HG02571 (cell line): ENCODE data around the gene MDM2.
"Not testable (repeated sequence)": the region's sequence is repeated elsewhere in the genome, so short reads cannot be mapped to it uniquely, and the experiment has no call there.

Experiments used
- ATAC-seq: cut with Tn5 transposase; IDR thresholded peaks from one replicate; pipeline ENCODE4 v1.9.1; 2021; ENCODE audit warnings: mild to moderate bottlenecking, moderate library complexity; ENCODE audit not compliant: unreplicated experiment

The MDM2 gene

GRCh38 chr12:68804657-68805591 is 3.1 kb upstream of the MDM2 start:
- ATAC-seq = no peak

- ATAC-seq = no peak
Observed at GRCh38 chr12:68805592-68806120, 2.3 kb upstream of the MDM2 start.

DNA sequence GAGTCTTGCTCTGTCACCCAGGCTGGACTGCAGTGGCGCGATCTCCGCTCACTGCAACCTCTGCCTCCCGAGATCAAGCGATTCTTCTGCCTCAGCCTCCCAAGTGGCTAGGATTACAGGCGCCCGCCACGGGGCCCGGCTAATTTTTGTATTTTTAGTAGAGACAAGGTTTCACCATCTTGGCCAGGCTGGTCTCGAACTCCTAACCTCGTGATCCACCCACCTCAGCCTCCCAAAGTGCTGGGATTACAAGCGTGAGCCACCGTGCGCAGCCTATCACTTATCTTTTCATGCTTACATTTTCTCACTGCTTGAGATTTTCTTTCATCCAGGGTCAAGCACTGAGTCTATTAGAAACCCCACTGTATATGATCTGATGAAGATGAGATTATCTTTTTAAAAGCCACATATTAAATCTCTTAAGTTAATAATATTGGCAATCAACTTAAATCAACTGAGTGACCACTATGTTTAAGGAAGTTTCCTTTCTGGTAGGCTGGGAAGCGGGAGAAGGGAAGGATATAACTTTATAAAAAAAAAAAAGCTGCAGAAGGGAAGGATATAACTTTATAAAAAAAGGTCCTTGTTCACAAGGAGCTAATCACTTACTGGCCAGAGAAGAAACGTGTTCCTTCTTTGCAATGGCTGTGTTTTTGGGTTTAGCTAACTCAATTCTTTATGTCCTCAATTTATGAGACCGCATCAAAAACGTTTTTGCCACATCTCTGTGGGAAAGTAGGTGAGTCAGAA is 1.3 kb upstream of the MDM2 start:
- no peak for ATAC-seq

DNA sequence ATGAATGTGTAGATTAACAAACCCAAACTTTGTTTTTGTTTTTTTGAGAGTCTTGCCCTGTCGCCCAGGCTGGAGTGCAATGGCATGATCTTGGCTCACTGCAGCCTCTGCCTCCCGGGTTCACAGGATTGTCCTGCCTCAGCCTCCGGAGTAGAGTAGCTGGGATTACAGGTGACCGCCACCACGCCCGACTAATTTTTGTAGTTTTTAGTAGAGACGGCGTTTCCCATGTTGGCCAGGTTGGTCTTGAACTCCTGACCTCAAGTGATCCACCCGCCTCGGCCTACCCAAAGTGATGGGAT is 752 bp upstream of the MDM2 start:
- ATAC-seq = not testable (repeated sequence)

GRCh38 chr12:68808388-68809189 is 612 bp downstream of the MDM2 start:
- ATAC-seq = peak; percentile 55

DNA sequence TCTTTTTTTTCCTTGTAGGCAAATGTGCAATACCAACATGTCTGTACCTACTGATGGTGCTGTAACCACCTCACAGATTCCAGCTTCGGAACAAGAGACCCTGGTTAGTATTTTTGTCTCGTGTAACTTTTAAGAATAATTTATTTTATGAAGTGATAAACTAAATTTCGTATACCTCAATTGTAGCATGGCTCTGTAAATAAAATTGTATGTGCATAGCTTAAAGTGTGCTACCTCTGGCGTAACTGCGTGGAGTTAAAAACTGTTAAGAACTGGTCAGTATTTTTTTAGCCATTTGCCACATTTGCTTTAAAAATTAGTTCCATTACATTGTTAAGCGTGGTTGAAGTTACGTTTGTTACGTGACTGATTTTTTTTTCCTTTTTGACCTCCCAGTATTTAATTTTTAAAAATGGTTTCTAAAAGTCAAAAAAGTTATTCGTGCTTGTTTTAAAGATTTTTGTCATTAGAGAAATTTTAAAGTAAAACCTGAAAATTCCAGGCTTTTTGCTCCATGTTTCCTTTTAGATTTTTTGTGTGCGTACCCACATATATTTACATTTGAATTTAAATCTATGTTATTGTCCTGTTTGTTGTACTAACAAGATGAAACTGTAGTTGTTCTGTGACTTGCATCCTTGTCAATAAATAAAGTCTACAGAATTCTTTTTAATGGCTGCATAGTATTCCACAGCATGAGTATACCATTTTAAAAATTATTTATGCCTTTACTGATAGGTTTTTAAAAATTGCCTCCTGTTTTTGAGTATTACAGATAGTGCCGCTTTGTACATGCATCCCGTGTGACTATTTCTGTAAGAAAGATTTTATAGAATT is 1.4 kb downstream of the MDM2 start:
- ATAC-seq = no peak

DNA sequence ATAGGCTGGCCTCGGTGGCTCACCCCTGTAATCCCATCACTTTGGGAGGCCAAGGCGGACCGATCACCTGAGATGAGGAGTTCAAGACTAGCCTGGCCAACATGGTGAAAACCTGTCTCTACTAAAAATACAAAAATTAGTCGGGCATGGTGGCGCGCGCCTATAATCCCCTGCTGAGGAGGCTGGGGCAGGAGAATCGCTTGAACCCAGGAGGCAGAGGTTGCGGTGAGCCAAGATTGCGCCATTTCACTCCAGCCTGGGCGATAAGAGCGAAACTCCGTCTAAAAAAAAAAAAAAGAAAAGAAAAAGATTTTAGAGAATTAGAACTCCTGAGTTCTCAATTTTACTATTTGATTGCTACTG is 2.0 kb downstream of the MDM2 start:
- not testable (repeated sequence) for ATAC-seq

DNA sequence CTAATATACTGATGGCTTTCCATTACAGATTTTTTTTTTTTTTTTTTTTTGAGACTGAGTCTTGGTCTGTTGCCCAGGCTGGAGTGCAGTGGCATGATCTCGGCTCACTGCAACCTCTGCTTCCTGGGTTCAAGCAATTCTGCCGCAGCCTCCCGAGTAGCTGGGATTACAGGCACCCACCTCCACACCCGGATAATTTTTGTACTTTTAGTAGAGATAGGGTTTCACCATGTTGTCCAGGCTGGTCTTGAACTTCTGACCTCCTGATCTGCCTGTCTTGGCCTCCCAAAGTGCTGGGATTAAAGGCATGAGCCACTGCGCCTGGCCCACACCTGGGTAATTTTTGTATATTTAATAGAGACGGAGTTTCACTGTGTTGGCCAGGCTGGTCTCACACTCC is 3.6 kb downstream of the MDM2 start:
- ATAC-seq = not testable (repeated sequence)

GRCh38 chr12:68812553-68813241 is 4.7 kb downstream of the MDM2 start:
- ATAC-seq = no peak

GRCh38 chr12:68813242-68813593 is 5.2 kb downstream of the MDM2 start:
- no peak for ATAC-seq

DNA sequence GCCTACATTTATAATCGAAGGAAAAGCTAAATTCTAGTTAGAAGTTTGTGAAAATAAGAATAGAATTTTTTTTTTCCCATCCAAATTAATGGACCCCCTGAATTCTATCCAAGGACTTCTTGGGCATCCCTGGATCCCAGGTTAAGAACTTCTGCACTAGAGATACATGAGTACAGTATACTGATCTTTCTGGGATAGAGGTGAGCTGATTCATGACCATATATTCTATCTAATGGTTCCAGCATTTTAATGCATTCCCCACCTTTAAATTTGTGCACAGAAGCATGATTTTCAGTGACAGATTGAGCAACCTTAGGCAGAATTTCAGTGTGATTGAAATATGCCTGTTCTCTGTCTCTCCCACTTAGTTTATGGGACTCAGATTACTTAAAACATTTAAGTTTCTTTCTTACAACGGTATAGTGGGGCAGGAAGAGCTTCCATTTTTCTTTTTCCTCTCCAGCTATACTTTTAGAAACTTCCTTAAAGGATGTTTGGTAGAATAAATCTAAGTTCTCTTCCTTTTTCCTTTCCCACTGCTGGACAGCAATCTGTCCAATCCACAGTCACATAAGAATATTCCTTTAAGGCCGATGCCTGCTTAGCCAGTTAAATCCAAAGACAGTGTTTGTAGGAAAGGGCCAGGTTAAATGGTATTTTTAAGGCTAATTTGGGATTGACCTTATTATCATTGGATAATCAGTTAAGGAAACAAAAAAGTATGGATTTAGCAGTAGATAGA is 6.7 kb downstream of the MDM2 start:
- ATAC-seq = no peak

DNA sequence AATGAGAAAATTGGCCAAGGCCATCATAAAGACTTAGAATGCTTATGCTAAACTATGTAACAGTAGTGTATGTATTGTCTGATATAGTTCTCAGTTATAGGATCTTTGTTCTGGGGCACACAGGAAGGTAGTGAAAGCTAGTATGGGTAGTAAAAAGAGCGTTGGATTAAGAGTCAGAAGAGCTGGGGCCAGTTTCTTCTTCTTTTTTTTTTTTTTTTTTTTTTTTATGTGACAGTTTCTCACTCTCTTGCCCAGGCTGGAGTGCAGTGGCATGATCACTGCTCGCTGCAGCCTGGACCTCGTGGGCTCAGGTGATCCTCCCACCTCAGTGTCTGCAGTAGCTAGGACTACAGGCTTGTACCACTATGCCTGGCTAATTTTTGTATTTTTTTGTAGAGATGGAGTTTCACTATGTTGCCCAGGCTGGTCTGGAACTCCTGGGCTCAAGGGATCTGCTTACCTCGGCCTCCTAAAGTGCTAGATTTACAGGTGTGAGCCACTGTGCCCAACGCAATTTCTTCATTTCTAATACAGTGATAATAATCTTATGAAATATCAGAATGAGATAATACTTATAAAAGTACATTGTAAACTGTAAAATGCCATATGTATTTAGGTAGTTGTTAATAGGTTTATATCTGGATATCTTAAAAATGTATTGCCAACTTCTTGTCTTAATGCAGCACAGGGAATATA is 7.4 kb downstream of the MDM2 start:
- no peak for ATAC-seq

DNA sequence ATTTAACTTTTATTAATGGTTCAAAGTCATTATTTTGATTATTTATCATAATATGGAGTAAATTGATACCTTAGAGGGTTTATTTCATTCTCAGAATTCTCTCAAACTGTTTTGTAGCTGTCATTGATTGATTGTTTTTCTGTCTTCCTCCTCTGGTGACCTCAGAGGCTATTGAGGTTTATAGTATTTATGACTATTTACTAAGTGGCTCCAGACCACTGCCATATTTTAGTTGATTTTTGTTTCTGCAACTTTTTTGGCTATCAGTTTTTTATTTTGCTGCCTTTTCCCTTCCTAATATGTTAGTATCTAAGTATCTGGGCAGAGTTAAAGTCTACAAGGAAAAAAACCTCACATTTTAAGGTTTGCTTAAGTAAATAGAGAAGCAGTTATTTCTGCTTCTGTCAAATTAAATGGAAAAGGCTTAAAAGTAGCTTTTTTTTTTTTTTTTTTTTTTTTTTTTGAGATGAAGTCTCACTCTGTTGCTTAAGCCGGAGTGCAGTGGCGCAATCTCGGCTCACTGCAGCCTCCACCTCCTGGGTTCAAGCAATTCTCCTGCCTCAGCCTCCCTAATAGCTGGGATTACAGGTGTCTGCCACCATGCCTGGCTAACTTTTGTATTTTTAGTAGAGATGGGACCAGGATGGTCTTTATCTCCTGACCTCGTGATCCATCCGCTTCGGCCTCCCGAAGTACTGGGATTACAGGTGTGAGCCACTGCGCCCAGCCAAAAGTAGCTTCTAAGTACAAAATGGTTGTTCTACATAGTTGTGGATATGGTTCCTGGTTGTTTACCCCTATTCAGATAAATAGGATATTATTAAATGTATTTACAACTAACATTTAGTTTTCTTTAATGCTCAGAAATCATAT is 8.2 kb downstream of the MDM2 start:
- no peak for ATAC-seq

- not testable (repeated sequence) for ATAC-seq
Observed at GRCh38 chr12:68819481-68819880, 11.5 kb downstream of the MDM2 start.

DNA sequence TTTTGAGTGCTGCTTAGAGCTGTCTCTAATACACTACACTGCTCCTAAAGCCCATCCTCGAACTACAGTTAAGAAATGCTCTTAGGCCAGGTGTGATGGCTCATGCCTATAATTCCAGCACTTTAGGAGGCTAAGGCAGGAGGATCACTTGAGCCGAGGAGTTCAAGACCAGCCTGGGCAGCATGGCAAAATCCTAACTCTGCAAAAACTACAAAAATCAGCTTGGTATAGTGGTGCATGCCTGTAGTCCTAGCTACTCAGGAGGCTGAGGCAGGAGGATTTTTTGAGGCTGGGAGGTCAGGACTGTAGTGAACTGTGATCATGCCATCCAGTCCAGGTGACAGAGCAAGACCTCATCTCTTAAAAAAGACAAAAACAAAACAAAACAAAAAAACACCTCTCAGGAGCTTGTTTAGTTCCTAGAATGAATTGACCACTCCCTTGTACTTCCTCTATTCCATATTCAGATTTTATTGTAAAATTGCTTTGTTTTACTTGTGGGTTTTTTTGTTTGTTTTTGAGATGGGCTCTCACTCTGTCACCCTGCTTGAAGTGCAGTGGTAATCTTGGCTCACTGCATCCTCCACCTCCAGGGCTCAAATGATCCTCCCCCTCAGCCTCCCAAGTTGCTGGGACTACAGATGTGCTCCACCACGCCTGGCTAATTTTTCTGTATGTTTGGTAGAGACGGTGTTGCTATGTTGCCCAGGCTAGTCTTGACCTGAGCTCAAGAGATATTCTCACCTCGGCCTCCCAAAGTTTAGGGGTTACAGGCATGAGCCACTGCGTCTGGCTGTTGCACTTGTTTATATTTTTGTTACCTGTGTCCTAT is 13.6 kb downstream of the MDM2 start:
- no peak for ATAC-seq

DNA sequence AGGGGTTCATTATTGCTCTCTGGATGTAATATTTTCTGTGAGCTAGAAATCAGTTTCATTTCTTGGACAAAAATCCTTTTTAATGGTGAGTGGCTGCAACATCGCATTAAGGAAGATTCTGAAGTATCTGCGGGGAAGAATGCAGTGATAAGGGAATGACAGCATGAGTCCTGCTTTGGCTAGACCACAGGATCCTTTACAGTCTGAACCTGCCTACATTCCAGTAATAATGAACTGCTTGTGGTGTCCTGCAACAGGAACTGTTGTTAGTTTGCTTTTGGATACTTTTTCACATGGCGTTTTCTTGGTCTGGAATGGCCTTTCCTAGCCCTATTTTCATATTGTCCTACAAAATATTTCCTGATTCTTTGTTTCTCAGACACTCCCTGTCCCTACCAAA is 15.7 kb downstream of the MDM2 start:
- ATAC-seq = no peak

- no peak for ATAC-seq
Observed at GRCh38 chr12:68824131-68824530, 16.2 kb downstream of the MDM2 start.
